ENCODE data around the gene LRRC45.
A peak's percentile ranks its signal among the peaks of the same experiment; 100 is the strongest.

Gene LRRC45

GRCh38 chr17:82029391-82029790 lies 6.3 kb downstream of the LRRC45 start:
- H4K20me1 ChIP-seq (ENCODE audit: control insufficient read depth, insufficient read depth, low read depth, low read length) = no peaks in the 10 kb centered on the region
- no peak overlapping the region for H3K4me2 ChIP-seq (ENCODE audit: low read length)
- H3K27me3 ChIP-seq (ENCODE audit: control insufficient read depth, low read length) = no peaks in the 10 kb centered on the region
- H3K4me1 ChIP-seq (ENCODE audit: control insufficient read depth, low read length) = peaks cover 18% of the 10 kb centered on the region
- no peaks in the 10 kb centered on the region for H3K9me3 ChIP-seq (ENCODE audit: control insufficient read depth, insufficient read depth, low read length)
- H3K4me3 ChIP-seq (ENCODE audit: low read length) = no peak overlapping the region
- H3K9me2 ChIP-seq (replicated peaks; ENCODE audit: control insufficient read depth, low read length) = no peaks in the 10 kb centered on the region
- H3F3A ChIP-seq (ENCODE audit: control insufficient read depth, insufficient read depth) = no peaks in the 10 kb centered on the region; the same call in 1 of the 2 replicates
- TF ChIP-seq CTCF (IDR thresholded peaks at IDR 0.05; ENCODE audit: low read depth, low read length, poor library complexity, severe bottlenecking) = no peak
- no peak for TF ChIP-seq EZH2phosphoT487 (IDR thresholded peaks at IDR 0.05; ENCODE audit: borderline replicate concordance, low read length)
- H3K36me3 ChIP-seq (ENCODE audit: control insufficient read depth, low read length) = peaks cover 3% of the 10 kb centered on the region; the same call in 1 of the 2 replicates
- no peak overlapping the region for H3K27ac ChIP-seq (ENCODE audit: low read depth, low read length)
- peaks cover 2% of the 10 kb centered on the region; the same call in 1 of the 2 replicates for H3K79me2 ChIP-seq (ENCODE audit: control insufficient read depth, low read length)

GRCh38 chr17:82029990-82030469 lies 6.9 kb downstream of the LRRC45 start:
- Histone ChIP-seq H3K27me3 (ENCODE audit: control insufficient read depth, low read length) (no peaks in the 10 kb centered on the region), H3K4me2 (ENCODE audit: low read length) (peak overlapping the region; percentile 93), H3K79me2 (ENCODE audit: control insufficient read depth, low read length) (no peaks in the 10 kb centered on the region), H3K4me3 (ENCODE audit: low read length) (peak overlapping the region; percentile 78), H3K9me3 (ENCODE audit: control insufficient read depth, insufficient read depth, low read length) (no peaks in the 10 kb centered on the region), H3K9me2 (replicated peaks; ENCODE audit: control insufficient read depth, low read length) (no peaks in the 10 kb centered on the region), H3K36me3 (ENCODE audit: control insufficient read depth, low read length) (peaks cover 4% of the 10 kb centered on the region; the same call in 1 of the 2 replicates), H3F3A (ENCODE audit: control insufficient read depth, insufficient read depth) (peaks cover 2% of the 10 kb centered on the region), H3K27ac (ENCODE audit: low read depth, low read length) (no peak overlapping the region), H4K20me1 (ENCODE audit: control insufficient read depth, insufficient read depth, low read depth, low read length) (no peaks in the 10 kb centered on the region), H3K4me1 (ENCODE audit: control insufficient read depth, low read length) (peaks cover 17% of the 10 kb centered on the region)
- TF ChIP-seq CTCF (IDR thresholded peaks at IDR 0.05; ENCODE audit: low read depth, low read length, poor library complexity, severe bottlenecking) = no peak
- no peak for TF ChIP-seq EZH2phosphoT487 (IDR thresholded peaks at IDR 0.05; ENCODE audit: borderline replicate concordance, low read length)

- H3K27ac ChIP-seq (ENCODE audit: low read depth, low read length) = no peak overlapping the region
- peaks cover 10% of the 10 kb centered on the region for H3K36me3 ChIP-seq (ENCODE audit: control insufficient read depth, low read length)
- peak overlapping the region; percentile 93 for H3K4me2 ChIP-seq (ENCODE audit: low read length)
- H3K9me3 ChIP-seq (ENCODE audit: control insufficient read depth, insufficient read depth, low read length) = no peaks in the 10 kb centered on the region
- H3K4me3 ChIP-seq (ENCODE audit: low read length) = peak overlapping the region; percentile 78
- peaks cover 17% of the 10 kb centered on the region for H3K4me1 ChIP-seq (ENCODE audit: control insufficient read depth, low read length)
- H3K79me2 ChIP-seq (ENCODE audit: control insufficient read depth, low read length) = no peaks in the 10 kb centered on the region
- H3K9me2 ChIP-seq (replicated peaks; ENCODE audit: control insufficient read depth, low read length) = no peaks in the 10 kb centered on the region
- TF ChIP-seq CTCF (IDR thresholded peaks at IDR 0.05; ENCODE audit: low read depth, low read length, poor library complexity, severe bottlenecking) = peak; percentile 68
- no peak for TF ChIP-seq EZH2phosphoT487 (IDR thresholded peaks at IDR 0.05; ENCODE audit: borderline replicate concordance, low read length)
- H4K20me1 ChIP-seq (ENCODE audit: control insufficient read depth, insufficient read depth, low read depth, low read length) = no peaks in the 10 kb centered on the region
- H3K27me3 ChIP-seq (ENCODE audit: control insufficient read depth, low read length) = no peaks in the 10 kb centered on the region
- peaks cover 8% of the 10 kb centered on the region for H3F3A ChIP-seq (ENCODE audit: control insufficient read depth, insufficient read depth)
Observed at GRCh38 chr17:82030470-82031302, 7.6 kb downstream of the LRRC45 start.
